Neural crest cell (in vitro differentiated cells): ENCODE results near the gene FRMD8. TPM values are rescaled to one million over a fixed set of nuclear protein-coding genes. Genes with fewer than 3 reads are reported as not detected.

Experiments used
- DNase-seq: peaks from one replicate; pipeline ENCODE4 v3.0.0; 2021; ENCODE audit warnings: low read depth, mixed read lengths, low spot score
- H3K27ac Mint-ChIP-seq: one replicate; pipeline ENCODE4 v1.8.0; 2021; ENCODE audit warnings: mild to moderate bottlenecking, mixed read lengths; ENCODE audit not compliant: unreplicated experiment
- H3K27me3 Mint-ChIP-seq: 2 replicates; pipeline ENCODE4 v1.8.0; 2021; ENCODE audit warnings: low read depth, mild to moderate bottlenecking, mixed read lengths
- H3K36me3 Mint-ChIP-seq: 2 replicates; pipeline ENCODE4 v1.8.0; 2021; ENCODE audit warnings: low read depth, mild to moderate bottlenecking, mixed read lengths
- H3K4me1 Mint-ChIP-seq: 2 replicates; pipeline ENCODE4 v1.8.0; 2021; ENCODE audit warnings: mixed read lengths
- H3K4me3 Mint-ChIP-seq: one replicate; pipeline ENCODE4 v1.8.0; 2021; ENCODE audit warnings: mild to moderate bottlenecking, mixed read lengths
- H3K9me3 Mint-ChIP-seq: 2 replicates; pipeline ENCODE4 v1.8.0; 2021; ENCODE audit warnings: mixed read lengths
- CTCF ChIP-seq: fragments of 200-600 bp; sonication (generic); conservative IDR thresholded peaks from 2 replicates; pipeline ENCODE4 v1.5.0; 2021; ENCODE audit warnings: antibody characterized with exemption, mild to moderate bottlenecking
- total RNA-seq: library from RNA; stranded (reverse); gene quantifications from 2 replicates; pipeline ENCODE4 v1.2.1, GENCODE V29; 2021

Gene FRMD8
- total RNA-seq, 1 donor from 2014 or later = 29.0 TPM

- Mint-ChIP-seq H3K27ac (no peak overlapping the region), H3K4me3 (peak overlapping the region; percentile 57), H3K27me3 (peaks cover 15% of the 10 kb centered on the region), H3K36me3 (peaks cover 10% of the 10 kb centered on the region), H3K9me3 (no peaks in the 10 kb centered on the region), H3K4me1 (peaks cover 15% of the 10 kb centered on the region)
- peak; percentile 57 for TF ChIP-seq CTCF
- no peak for DNase-seq
These were observed 33.7 kb upstream of the FRMD8 start for GRCh38 chr11:65352783-65353182.

- Mint-ChIP-seq H3K4me3 (peak overlapping the region; percentile 86), H3K27me3 (peaks cover 16% of the 10 kb centered on the region), H3K27ac (no peak overlapping the region), H3K36me3 (peaks cover 10% of the 10 kb centered on the region), H3K4me1 (peaks cover 15% of the 10 kb centered on the region), H3K9me3 (no peaks in the 10 kb centered on the region)
- no peak for DNase-seq
- TF ChIP-seq CTCF = no peak
These were observed 33.1 kb upstream of the FRMD8 start for GRCh38 chr11:65353376-65353775.

GRCh38 chr11:65353900-65354264 lies 32.6 kb upstream of the FRMD8 start:
- TF ChIP-seq CTCF = no peak
- H3K4me3 Mint-ChIP-seq = peak overlapping the region; percentile 86
- H3K4me1 Mint-ChIP-seq = peaks cover 15% of the 10 kb centered on the region
- no peaks in the 10 kb centered on the region for H3K9me3 Mint-ChIP-seq
- peak overlapping the region; percentile 82 for H3K27ac Mint-ChIP-seq
- peaks cover 6% of the 10 kb centered on the region for H3K36me3 Mint-ChIP-seq
- H3K27me3 Mint-ChIP-seq = peaks cover 16% of the 10 kb centered on the region
- no peak for DNase-seq

DNA sequence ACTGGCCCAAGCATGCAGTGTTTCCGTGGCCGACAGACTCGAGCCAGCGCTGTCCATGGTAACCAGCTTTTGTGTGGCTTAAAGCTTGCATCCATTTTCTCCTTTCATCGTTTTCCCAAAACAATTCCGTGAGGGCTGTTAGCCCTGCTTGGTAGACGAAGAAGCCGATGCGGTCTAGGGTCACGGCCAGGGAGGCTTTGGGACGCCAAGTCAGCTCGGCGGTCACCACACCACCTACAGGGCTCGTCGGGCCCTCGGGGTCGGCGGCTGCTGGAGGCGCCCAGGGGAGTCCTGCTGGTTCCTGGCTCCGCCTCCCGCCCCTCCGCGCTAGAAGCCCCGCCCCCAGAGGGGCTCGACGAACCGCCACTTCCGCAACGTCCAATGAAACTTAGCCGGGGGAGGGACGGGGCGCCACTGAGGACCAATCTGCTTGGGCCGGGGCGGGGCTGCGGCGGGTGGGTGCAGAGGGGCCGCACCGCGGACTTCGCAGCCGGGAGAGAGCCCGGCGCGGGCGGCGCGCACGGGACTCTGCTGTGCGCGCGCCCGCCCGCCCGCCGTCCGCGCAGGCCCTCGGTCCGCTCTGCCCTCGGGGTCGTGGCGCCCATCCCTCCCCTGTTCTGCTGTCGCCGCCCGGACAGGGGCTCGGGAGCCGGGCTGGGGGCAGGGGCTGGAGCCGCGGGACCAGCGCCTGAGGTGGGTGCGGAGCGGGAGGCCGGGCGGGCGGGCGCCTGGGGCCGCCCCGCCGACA lies 32.0 kb upstream of the FRMD8 start, which contains the start of gene TIGD3:
Gene TIGD3, plus strand, starts transcription at position 487 of the 748 bp plus-strand sequence. CDS start 1,058 bp downstream, outside the sequence.
- TF ChIP-seq CTCF = peak; percentile 14
- Mint-ChIP-seq H3K36me3 (peaks cover 4% of the 10 kb centered on the region), H3K4me1 (peaks cover 15% of the 10 kb centered on the region), H3K27ac (peak within 1 kb of the TSS; percentile 82), H3K27me3 (peaks cover 16% of the 10 kb centered on the region), H3K4me3 (peak within 1 kb of the TSS; percentile 89), H3K9me3 (no peaks in the 10 kb centered on the region)
- peak; percentile 97 for DNase-seq

DNA sequence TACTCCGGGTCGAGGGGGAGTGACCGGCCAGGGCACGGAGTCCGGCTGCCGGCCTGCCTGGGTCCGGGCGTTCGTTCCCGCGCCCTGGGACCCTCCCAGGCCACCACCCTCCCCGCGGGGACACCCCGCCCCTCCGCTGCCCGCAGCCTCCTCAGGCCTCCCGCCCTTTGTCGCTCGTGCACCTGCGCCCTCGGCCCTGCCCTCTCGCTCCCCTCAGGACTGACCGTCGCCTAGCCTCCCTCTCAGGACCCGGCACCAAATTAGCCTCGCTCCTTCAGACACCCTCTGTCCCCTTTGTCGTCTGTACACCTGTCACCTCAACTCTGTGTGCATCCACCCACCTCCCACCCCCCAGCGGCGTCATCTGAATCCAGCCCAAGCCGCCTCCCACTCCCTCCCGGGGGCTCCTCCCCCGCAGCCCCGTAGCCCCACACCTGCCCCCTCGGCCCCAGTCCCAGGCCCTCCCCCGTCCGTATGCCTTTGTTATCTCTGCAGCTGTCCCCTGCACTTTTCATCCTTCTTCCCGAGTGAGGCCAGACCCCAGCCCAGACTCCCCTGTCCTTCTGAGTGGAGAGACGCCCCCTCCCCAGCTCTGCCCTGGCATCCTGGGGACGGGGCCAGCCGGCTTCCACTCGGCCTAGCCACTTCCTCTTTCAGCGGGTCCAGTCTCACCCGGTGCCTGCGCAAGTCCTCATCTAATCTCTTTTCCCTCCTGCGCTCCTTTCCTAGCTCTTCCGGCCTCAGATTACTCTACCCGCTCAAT lies 31.2 kb upstream of the FRMD8 start:
- TF ChIP-seq CTCF = no peak
- Mint-ChIP-seq H3K36me3 (peaks cover 4% of the 10 kb centered on the region), H3K27ac (no peak overlapping the region), H3K27me3 (peaks cover 16% of the 10 kb centered on the region), H3K9me3 (no peaks in the 10 kb centered on the region), H3K4me3 (peak overlapping the region; percentile 89), H3K4me1 (peaks cover 21% of the 10 kb centered on the region)
- peak; percentile 42 for DNase-seq
